ENCODE data around the gene GJA4.
"Not testable (repeated sequence)": the region's sequence is repeated elsewhere in the genome, so short reads cannot be mapped to it uniquely, and the experiment has no call there.

GRCh38 chr1:34773114-34773513 lies 19.7 kb upstream of the GJA4 start:
- not testable (repeated sequence) for TF ChIP-seq ZNF274 (IDR thresholded peaks at IDR 0.05; ENCODE audit: low read depth, low read length); YY1 (IDR thresholded peaks at IDR 0.05; ENCODE audit: insufficient read depth, insufficient read length)
